Ishikawa (cell line): Measurements from ENCODE around the gene OTUD1.

Source experiments
- CEBPB ChIP-seq: IDR thresholded peaks from 2 replicates; pipeline ENCODE4 v1.6.1; 2012
- CREB1 ChIP-seq: IDR thresholded peaks from 2 replicates; pipeline ENCODE4 v1.6.1; 2012; ENCODE audit warnings: low read depth
- EGR1 ChIP-seq: IDR thresholded peaks from 2 replicates; pipeline ENCODE4 v1.6.1; 2012
- EP300 ChIP-seq: IDR thresholded peaks from 2 replicates; pipeline ENCODE4 v1.6.1; 2012; ENCODE audit warnings: borderline replicate concordance
- FOXM1 ChIP-seq: IDR thresholded peaks from 2 replicates; pipeline ENCODE4 v1.6.1; 2012; ENCODE audit warnings: low read depth, borderline replicate concordance
- MAX ChIP-seq: IDR thresholded peaks from 2 replicates; pipeline ENCODE4 v1.6.1; 2012
- RAD21 ChIP-seq: IDR thresholded peaks from 2 replicates; pipeline ENCODE4 v1.6.1; 2012; ENCODE audit warnings: low read depth
- REST ChIP-seq: IDR thresholded peaks from 2 replicates; pipeline ENCODE4 v1.6.1; 2012; ENCODE audit warnings: low read depth, mild to moderate bottlenecking
- TAF1 ChIP-seq: IDR thresholded peaks from 2 replicates; pipeline ENCODE4 v1.6.1; 2012; ENCODE audit warnings: low read depth, mild to moderate bottlenecking
- TCF12 ChIP-seq: IDR thresholded peaks from 2 replicates; pipeline ENCODE4 v1.6.1; 2012; ENCODE audit warnings: low read depth
- TEAD4 ChIP-seq: IDR thresholded peaks from 2 replicates; pipeline ENCODE4 v1.6.1; 2012
- USF1 ChIP-seq: IDR thresholded peaks from 2 replicates; pipeline ENCODE4 v1.6.1; 2012
- YY1 ChIP-seq: IDR thresholded peaks from 2 replicates; pipeline ENCODE4 v1.6.1; 2012; ENCODE audit warnings: low read depth

GRCh38 chr10:23436983-23437382 is 1.9 kb upstream of the OTUD1 start:
- TF ChIP-seq FOXM1 (no peak), CEBPB (no peak), USF1 (no peak), EP300 (no peak), MAX (no peak), YY1 (no peak), RAD21 (no peak), EGR1 (no peak), TAF1 (no peak), TEAD4 (no peak), REST (no peak), TCF12 (no peak), CREB1 (no peak)
